ENCODE results near the gene SACS.

The SACS gene

DNA sequence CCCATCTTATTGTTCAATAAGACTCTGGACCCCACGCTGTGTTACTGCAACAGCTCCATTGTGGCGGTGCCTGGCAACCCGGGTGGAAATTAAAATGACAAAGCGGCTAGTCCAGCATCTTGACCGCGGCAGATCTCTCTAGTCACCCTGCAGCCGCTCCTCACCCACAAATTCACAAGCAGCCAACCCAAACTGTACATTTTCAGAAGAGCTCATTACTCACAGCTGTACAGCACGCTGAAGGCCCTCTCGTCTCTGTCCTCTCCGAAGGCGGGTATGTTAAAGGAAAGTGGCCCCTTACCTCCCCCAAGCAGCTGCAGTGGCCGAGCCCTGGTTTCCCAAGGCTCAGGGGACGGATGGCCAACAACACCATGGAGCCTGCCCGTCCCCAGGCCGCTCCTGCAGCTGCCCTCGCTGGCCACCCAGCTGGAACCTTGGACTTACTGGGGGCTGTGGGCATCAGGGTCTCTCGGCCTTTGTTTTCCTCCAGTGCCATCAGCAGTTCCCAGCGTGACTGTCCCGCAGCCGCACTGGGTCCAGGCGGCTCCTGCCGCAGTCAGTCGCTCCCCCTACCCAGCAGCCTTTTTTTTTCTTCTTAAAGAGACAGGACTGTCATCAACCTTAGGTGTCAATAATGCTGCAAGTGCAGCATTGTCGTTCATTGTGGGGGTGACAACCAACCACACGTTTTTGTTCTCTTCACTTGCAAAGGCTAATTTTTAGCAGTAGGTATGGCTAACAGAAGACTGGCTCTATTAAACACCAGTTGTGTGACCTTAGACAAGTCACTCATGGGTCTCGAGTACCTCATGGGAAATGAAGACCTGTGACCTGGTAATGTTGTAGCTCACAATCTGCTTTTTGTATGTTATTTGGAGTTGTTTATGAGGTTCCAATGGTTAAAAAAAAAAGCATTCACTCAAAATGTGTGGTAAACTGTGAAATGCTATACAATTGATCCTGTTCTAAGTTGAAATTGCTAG is at the start of gene SACS:
Gene SACS (minus strand): TSS at position 532 of the 983 bp plus-strand sequence. CDS start 22,463 bp downstream, outside the sequence.
- Mint-ChIP-seq H3K27me3 (peaks cover 36% of the 10 kb centered on the region), H3K4me3 (no peak within 1 kb of the TSS)

GRCh38 chr13:23480324-23480723 is 46.8 kb upstream of the SACS start:
- Mint-ChIP-seq H3K4me3 (no peak overlapping the region), H3K9me3 (peaks cover 33% of the 10 kb centered on the region), H3K27me3 (peaks cover 23% of the 10 kb centered on the region), H3K4me1 (ENCODE audit: low read depth) (no peaks in the 10 kb centered on the region), H3K36me3 (ENCODE audit: low read depth) (no peaks in the 10 kb centered on the region), H3K27ac (no peak overlapping the region)

More for the DNA sequence above, at the start of gene SACS:
- no peak within 1 kb of the TSS for H3K27ac Mint-ChIP-seq
- H3K36me3 Mint-ChIP-seq (ENCODE audit: low read depth): no peaks in the 10 kb centered on the region
- H3K9me3 Mint-ChIP-seq: no peaks in the 10 kb centered on the region
- peaks cover 5% of the 10 kb centered on the region for H3K4me1 Mint-ChIP-seq (ENCODE audit: low read depth)

DNA sequence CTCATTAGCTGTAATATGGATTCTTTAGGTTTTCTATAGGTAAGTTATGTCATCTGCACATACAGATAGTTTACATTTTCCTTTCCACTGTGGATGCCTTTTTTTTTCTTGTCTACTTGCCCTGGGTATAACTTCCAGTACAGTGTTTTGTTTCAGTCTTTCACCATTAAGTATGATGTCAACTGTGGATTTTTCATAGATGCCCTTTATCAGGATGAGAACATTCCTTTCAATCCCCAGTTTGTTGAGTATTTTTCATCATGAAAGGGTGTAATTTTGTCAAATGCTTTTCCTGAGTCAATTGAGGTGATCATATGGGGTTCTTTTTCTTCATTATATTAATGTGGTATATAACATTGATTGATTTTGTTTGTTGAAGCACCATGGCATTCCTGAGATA is 43.6 kb upstream of the SACS start:
- Mint-ChIP-seq H3K27me3 (peaks cover 18% of the 10 kb centered on the region), H3K36me3 (ENCODE audit: low read depth) (no peaks in the 10 kb centered on the region), H3K27ac (no peak overlapping the region), H3K9me3 (peaks cover 31% of the 10 kb centered on the region), H3K4me1 (ENCODE audit: low read depth) (no peaks in the 10 kb centered on the region), H3K4me3 (no peak overlapping the region)

DNA sequence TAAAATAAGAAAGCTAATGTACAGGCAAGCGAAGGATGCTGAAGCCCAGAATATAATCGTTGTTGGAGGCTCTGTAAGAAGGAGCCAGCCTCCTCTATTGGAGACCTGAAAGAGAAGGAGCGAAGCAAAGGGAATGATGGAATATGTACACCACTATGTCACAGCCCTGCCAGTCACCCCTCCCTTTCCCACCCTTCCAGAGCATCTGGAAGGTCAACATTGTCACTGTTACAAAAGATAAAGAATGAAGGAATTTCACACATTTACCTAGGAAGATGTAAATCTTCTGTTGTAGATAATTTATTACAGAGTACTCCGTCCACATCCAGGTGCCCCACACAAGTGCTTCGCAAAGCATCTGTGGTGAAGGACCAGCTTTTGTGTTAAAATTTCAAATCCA is 39.7 kb upstream of the SACS start:
- H3K9me3 Mint-ChIP-seq: no peaks in the 10 kb centered on the region
- H3K4me3 Mint-ChIP-seq: no peak overlapping the region

DNA sequence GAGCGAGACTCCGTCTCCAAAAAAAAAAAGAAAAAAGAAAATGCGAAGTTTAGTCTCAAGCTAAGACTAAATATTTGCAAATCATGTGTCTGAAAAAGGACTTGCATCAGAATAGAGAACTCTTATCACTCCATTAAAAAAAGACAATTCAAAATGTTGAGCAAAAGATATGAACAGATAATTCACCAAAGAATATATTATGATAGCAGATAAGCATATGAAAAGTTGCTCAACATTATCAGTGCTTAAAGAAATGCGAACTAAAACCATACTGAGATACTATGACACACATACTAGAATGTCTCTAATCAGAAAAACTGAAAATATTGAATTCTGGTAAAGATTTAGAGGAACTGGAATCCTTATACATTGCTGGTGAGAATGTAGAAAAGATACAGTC is 38.7 kb upstream of the SACS start:
- no peak overlapping the region for H3K27ac Mint-ChIP-seq
- H3K4me3 Mint-ChIP-seq: no peak overlapping the region
- H3K36me3 Mint-ChIP-seq (ENCODE audit: low read depth): no peaks in the 10 kb centered on the region
- H3K27me3 Mint-ChIP-seq: peaks cover 18% of the 10 kb centered on the region
- no peaks in the 10 kb centered on the region for H3K9me3 Mint-ChIP-seq
- peaks cover 4% of the 10 kb centered on the region for H3K4me1 Mint-ChIP-seq (ENCODE audit: low read depth)

More for the DNA sequence above, 39.7 kb upstream of the SACS start:
- H3K27me3 Mint-ChIP-seq: peaks cover 23% of the 10 kb centered on the region
- H3K36me3 Mint-ChIP-seq (ENCODE audit: low read depth): no peaks in the 10 kb centered on the region
- H3K4me1 Mint-ChIP-seq (ENCODE audit: low read depth): no peaks in the 10 kb centered on the region
- H3K27ac Mint-ChIP-seq: no peak overlapping the region

- no peaks in the 10 kb centered on the region for H3K36me3 Mint-ChIP-seq (ENCODE audit: low read depth)
- H3K27ac Mint-ChIP-seq: no peak overlapping the region
- no peak overlapping the region for H3K4me3 Mint-ChIP-seq
- peaks cover 15% of the 10 kb centered on the region for H3K27me3 Mint-ChIP-seq
- peaks cover 9% of the 10 kb centered on the region for H3K4me1 Mint-ChIP-seq (ENCODE audit: low read depth)
- no peaks in the 10 kb centered on the region for H3K9me3 Mint-ChIP-seq
Measured at GRCh38 chr13:23470790-23471614, 37.5 kb upstream of the SACS start.

DNA sequence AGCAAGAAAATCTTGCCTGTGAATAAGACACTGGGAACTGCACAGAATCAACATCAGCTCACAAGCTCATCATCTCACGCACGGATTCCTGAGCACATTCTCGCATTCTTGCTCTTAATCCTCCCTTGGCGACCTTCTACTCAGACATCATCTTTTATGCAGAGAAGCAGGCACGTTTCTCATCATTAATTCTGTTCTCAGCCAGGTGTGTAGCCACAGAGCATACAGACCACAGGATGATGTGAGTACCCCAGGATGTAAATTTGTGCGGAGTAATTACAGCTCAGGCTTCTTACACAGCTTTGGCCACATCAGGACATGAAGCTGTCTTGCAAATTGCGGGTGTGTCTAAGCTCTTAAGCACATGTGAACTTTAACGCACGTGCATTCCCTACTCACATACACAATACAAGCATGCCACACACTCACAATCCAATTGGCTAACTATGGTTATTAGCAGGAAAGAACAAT is 36.5 kb upstream of the SACS start:
- peaks cover 15% of the 10 kb centered on the region for H3K4me1 Mint-ChIP-seq (ENCODE audit: low read depth)
- H3K27me3 Mint-ChIP-seq: peaks cover 19% of the 10 kb centered on the region
- H3K27ac Mint-ChIP-seq: no peak overlapping the region
- no peaks in the 10 kb centered on the region for H3K9me3 Mint-ChIP-seq
- H3K36me3 Mint-ChIP-seq (ENCODE audit: low read depth): no peaks in the 10 kb centered on the region
- H3K4me3 Mint-ChIP-seq: no peak overlapping the region

DNA sequence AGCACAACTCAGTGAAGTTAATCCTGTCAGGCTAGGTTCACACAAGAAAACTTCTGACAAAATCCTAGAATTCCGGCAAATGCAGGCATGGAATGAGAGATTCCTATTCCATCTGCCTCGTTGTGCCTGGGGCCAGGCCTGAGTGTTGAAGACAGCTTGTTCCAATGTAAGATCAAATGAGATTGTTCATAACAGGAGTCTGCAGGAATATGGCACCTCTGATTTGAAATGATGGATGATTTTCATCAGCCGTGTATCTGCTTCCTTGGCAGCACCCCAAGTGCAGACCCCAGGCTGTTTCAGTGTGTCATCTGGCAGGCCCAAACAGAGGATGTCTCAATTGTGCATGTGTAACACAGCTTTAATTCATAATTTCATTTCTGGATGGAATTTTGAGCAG is 35.3 kb upstream of the SACS start:
- H3K4me3 Mint-ChIP-seq: no peak overlapping the region
- no peaks in the 10 kb centered on the region for H3K36me3 Mint-ChIP-seq (ENCODE audit: low read depth)
- H3K27me3 Mint-ChIP-seq: peaks cover 21% of the 10 kb centered on the region
- no peaks in the 10 kb centered on the region for H3K9me3 Mint-ChIP-seq
- H3K4me1 Mint-ChIP-seq (ENCODE audit: low read depth): peaks cover 17% of the 10 kb centered on the region
- H3K27ac Mint-ChIP-seq: no peak overlapping the region

GRCh38 chr13:23467932-23468278 is 34.4 kb upstream of the SACS start:
- H3K9me3 Mint-ChIP-seq: no peaks in the 10 kb centered on the region
- no peak overlapping the region for H3K27ac Mint-ChIP-seq
- H3K27me3 Mint-ChIP-seq: peaks cover 25% of the 10 kb centered on the region

GRCh38 chr13:23467048-23467931 is 33.8 kb upstream of the SACS start:
- peaks cover 25% of the 10 kb centered on the region for H3K27me3 Mint-ChIP-seq

More at GRCh38 chr13:23467932-23468278, 34.4 kb upstream of the SACS start:
- Mint-ChIP-seq H3K4me3 (no peak overlapping the region), H3K36me3 (ENCODE audit: low read depth) (no peaks in the 10 kb centered on the region), H3K4me1 (ENCODE audit: low read depth) (peaks cover 17% of the 10 kb centered on the region)

DNA sequence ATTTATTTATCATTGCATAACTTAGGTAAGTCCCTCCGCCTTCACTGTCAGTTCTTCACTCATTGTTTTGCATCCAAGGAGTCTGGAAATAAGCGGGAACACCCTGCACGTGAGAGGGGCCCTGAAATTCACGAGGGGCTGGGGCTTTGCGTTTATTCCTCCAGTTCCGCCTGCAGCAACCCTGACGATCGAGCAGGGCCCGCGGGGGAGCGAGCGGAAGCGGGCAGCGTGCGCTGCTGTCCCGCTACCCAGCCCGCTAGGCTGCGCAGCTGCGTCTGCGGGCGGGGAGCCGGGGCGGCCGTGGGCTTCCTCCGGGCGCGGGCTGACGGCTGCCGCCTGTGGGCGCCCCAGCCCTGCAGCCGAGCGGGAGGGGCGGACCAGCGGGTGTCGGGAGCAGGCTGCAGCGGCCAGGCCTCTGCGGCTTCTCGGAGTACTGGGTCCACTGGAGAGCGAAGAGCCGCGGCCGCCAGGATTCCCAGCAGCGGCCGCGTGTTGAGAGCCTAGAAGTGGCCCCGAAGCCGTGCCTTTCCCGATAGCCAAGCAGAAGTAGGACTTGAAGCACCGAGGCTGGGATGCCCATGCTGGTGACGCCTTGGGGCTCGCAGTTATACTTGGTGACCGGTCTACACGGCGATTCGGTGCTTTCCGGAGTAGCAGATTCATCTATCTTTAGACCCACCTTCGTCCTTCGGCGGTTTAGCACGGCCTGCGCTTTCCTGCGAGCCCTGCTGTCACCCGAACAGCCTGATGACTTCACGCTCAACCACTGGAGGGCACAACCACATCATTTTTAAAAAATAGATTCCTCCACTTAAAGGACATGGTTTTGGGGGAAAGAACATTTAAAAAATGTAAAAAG is 32.9 kb upstream of the SACS start:
- no peak overlapping the region for H3K27ac Mint-ChIP-seq

More at GRCh38 chr13:23467048-23467931, 33.8 kb upstream of the SACS start:
- peaks cover 17% of the 10 kb centered on the region for H3K4me1 Mint-ChIP-seq (ENCODE audit: low read depth)
- H3K4me3 Mint-ChIP-seq: no peak overlapping the region
- H3K36me3 Mint-ChIP-seq (ENCODE audit: low read depth): no peaks in the 10 kb centered on the region
- no peaks in the 10 kb centered on the region for H3K9me3 Mint-ChIP-seq
- H3K27ac Mint-ChIP-seq: peak overlapping the region; percentile 58

GRCh38 chr13:23463661-23464060 is 30.2 kb upstream of the SACS start:
- no peaks in the 10 kb centered on the region for H3K36me3 Mint-ChIP-seq (ENCODE audit: low read depth)
- H3K4me3 Mint-ChIP-seq: no peak overlapping the region
- H3K4me1 Mint-ChIP-seq (ENCODE audit: low read depth): peaks cover 22% of the 10 kb centered on the region

More for the DNA sequence above, 32.9 kb upstream of the SACS start:
- peaks cover 21% of the 10 kb centered on the region for H3K27me3 Mint-ChIP-seq
- peak overlapping the region; percentile 62 for H3K4me3 Mint-ChIP-seq
- no peaks in the 10 kb centered on the region for H3K9me3 Mint-ChIP-seq
- peaks cover 17% of the 10 kb centered on the region for H3K4me1 Mint-ChIP-seq (ENCODE audit: low read depth)
- no peaks in the 10 kb centered on the region for H3K36me3 Mint-ChIP-seq (ENCODE audit: low read depth)

GRCh38 chr13:23462815-23463559 is 29.5 kb upstream of the SACS start:
- H3K4me3 Mint-ChIP-seq: no peak overlapping the region
- peaks cover 22% of the 10 kb centered on the region for H3K4me1 Mint-ChIP-seq (ENCODE audit: low read depth)
- H3K36me3 Mint-ChIP-seq (ENCODE audit: low read depth): no peaks in the 10 kb centered on the region
- H3K27me3 Mint-ChIP-seq: peaks cover 10% of the 10 kb centered on the region
- H3K27ac Mint-ChIP-seq: no peak overlapping the region
- H3K9me3 Mint-ChIP-seq: no peaks in the 10 kb centered on the region

More at GRCh38 chr13:23463661-23464060, 30.2 kb upstream of the SACS start:
- Mint-ChIP-seq H3K9me3 (no peaks in the 10 kb centered on the region), H3K27ac (no peak overlapping the region), H3K27me3 (peaks cover 10% of the 10 kb centered on the region)
